ENCODE measurements around the gene ATP10A.

ATP10A gene

GRCh38 chr15:25894371-25894902 lies 31.3 kb upstream of the ATP10A start:
- no peak overlapping the region for H3K4me3 ChIP-seq (ENCODE audit: low read depth, low read length)
- DNase-seq (ENCODE audit: low read depth): no peak
- TF ChIP-seq CTCF (IDR thresholded peaks at IDR 0.05; ENCODE audit: insufficient read depth, low read depth, low read length, missing control alignments): no peak

- no peak for DNase-seq (ENCODE audit: low read depth)
- no peak overlapping the region for H3K4me3 ChIP-seq (ENCODE audit: low read depth, low read length)
- no peak for TF ChIP-seq CTCF (IDR thresholded peaks at IDR 0.05; ENCODE audit: insufficient read depth, low read depth, low read length, missing control alignments)
Observed at GRCh38 chr15:25893596-25893995, 30.5 kb upstream of the ATP10A start.

- DNase-seq (ENCODE audit: low read depth): no peak
- no peak overlapping the region for H3K4me3 ChIP-seq (ENCODE audit: low read depth, low read length)
- TF ChIP-seq CTCF (IDR thresholded peaks at IDR 0.05; ENCODE audit: insufficient read depth, low read depth, low read length, missing control alignments): no peak
Observed at GRCh38 chr15:25892126-25892525, 29.0 kb upstream of the ATP10A start.

GRCh38 chr15:25891081-25891480 lies 28.0 kb upstream of the ATP10A start:
- no peak overlapping the region for H3K4me3 ChIP-seq (ENCODE audit: low read depth, low read length)
- TF ChIP-seq CTCF (IDR thresholded peaks at IDR 0.05; ENCODE audit: insufficient read depth, low read depth, low read length, missing control alignments): no peak
- no peak for DNase-seq (ENCODE audit: low read depth)

- no peak for TF ChIP-seq CTCF (IDR thresholded peaks at IDR 0.05; ENCODE audit: insufficient read depth, low read depth, low read length, missing control alignments)
- DNase-seq (ENCODE audit: low read depth): no peak
- H3K4me3 ChIP-seq (ENCODE audit: low read depth, low read length): no peak overlapping the region
Observed at GRCh38 chr15:25890529-25890928, 27.4 kb upstream of the ATP10A start.

- no peak for DNase-seq (ENCODE audit: low read depth)
- TF ChIP-seq CTCF (IDR thresholded peaks at IDR 0.05; ENCODE audit: insufficient read depth, low read depth, low read length, missing control alignments): no peak
- no peak overlapping the region for H3K4me3 ChIP-seq (ENCODE audit: low read depth, low read length)
Observed at GRCh38 chr15:25887870-25888269, 24.7 kb upstream of the ATP10A start.

GRCh38 chr15:25886498-25887140 lies 23.5 kb upstream of the ATP10A start:
- TF ChIP-seq CTCF (IDR thresholded peaks at IDR 0.05; ENCODE audit: insufficient read depth, low read depth, low read length, missing control alignments): no peak
- H3K4me3 ChIP-seq (ENCODE audit: low read depth, low read length): no peak overlapping the region
- DNase-seq (ENCODE audit: low read depth): no peak
